Panc1 (cell line): ENCODE data around the gene CCDC54. TPM values are rescaled to one million over a fixed set of nuclear protein-coding genes. Genes with fewer than 3 reads are reported as not detected.

ENCODE experiments used
- ATAC-seq: fragments of 200-7000 bp; cut with Tn5 transposase; 2 replicates; pipeline ENCODE4 v1.9.1; 2020; ENCODE audit warnings: mild to moderate bottlenecking, moderate library complexity
- BruUV-seq: library from RNA; stranded (reverse); fragments of 400-500 nt; replicated peaks from 2 replicates; lab custom pipeline; 2021; lab: Mats Ljungman, UMichigan
- CTCF ChIA-PET: fragments of 300-600 bp; sonication (Branson Sonifier 250); formaldehyde crosslinking; loops from one replicate; lab custom pipeline; 2022; ENCODE audit warnings: antibody characterized with exemption; lab: Charles Lee
- POLR2A ChIA-PET: fragments of 300-600 bp; sonication (Branson Sonifier 250); formaldehyde crosslinking; loops from one replicate; lab custom pipeline; 2022; ENCODE audit warnings: antibody characterized with exemption; lab: Charles Lee
- DNase-seq: peaks from one replicate; pipeline ENCODE4 v3.0.0-alpha.2; 2010; ENCODE audit warnings: low read depth, low spot score
- H3K27ac ChIP-seq: 2 replicates; pipeline ENCODE4 v1.5.1; 2011; ENCODE audit warnings: mild to moderate bottlenecking, low read length, inconsistent platforms
- H3K27me3 ChIP-seq: fragments of 200-500 bp; sonication (Bioruptor generic); 2 replicates; pipeline ENCODE4 v1.6.0; 2014; ENCODE audit warnings: low read length, inconsistent platforms; ENCODE audit not compliant: control insufficient read depth, insufficient read depth
- H3K36me3 ChIP-seq: fragments of 200-500 bp; sonication (Bioruptor generic); 2 replicates; pipeline ENCODE4 v1.5.1; 2014; ENCODE audit warnings: inconsistent platforms, mild to moderate bottlenecking, low read length, moderate library complexity; ENCODE audit not compliant: control insufficient read depth, insufficient read depth
- H3K4me1 ChIP-seq: 2 replicates; pipeline ENCODE4 v1.5.1; 2011; ENCODE audit warnings: inconsistent platforms, mild to moderate bottlenecking, low read length, moderate library complexity; ENCODE audit not compliant: control insufficient read depth, insufficient read depth
- H3K4me3 ChIP-seq, 2 experiments: 2 replicates each; pipeline ENCODE4 v1.5.1; 2011 to 2012; ENCODE audit warnings: low read depth in 2 of 2, low read length in 2 of 2, mild to moderate bottlenecking in 2 of 2, inconsistent platforms in 1 of 2, moderate library complexity in 1 of 2
- H3K9me3 ChIP-seq: fragments of 200-500 bp; sonication (Bioruptor generic); 2 replicates; pipeline ENCODE4 v1.5.1; 2014; ENCODE audit warnings: low read depth, mild to moderate bottlenecking, inconsistent platforms, low read length, moderate library complexity; ENCODE audit not compliant: control insufficient read depth, insufficient read depth
- POLR2AphosphoS5 ChIP-seq: IDR thresholded peaks from 2 replicates; pipeline ENCODE4 v1.6.1; 2012; ENCODE audit warnings: mild to moderate bottlenecking, low read depth, low read length, moderate library complexity
- SIN3A ChIP-seq: IDR thresholded peaks from 2 replicates; pipeline ENCODE4 v1.6.1; 2012; ENCODE audit warnings: low read depth, mild to moderate bottlenecking, low read length, moderate library complexity, borderline replicate concordance; ENCODE audit not compliant: insufficient read depth
- TCF7L2 ChIP-seq: IDR thresholded peaks from 2 replicates; pipeline ENCODE4 v1.6.1; 2011; ENCODE audit warnings: mild to moderate bottlenecking, low read depth, low read length, inconsistent platforms
- in situ Hi-C: cut with HindIII; loops from 2 replicates; pipeline ENCODE4 v1.10.0; 2016; ENCODE audit warnings: low sequenced_read_pairs, low pct_unique_long_range_greater_than_20kb
- intact Hi-C: fragments of 100-400 bp; cut with micrococcal nuclease; formaldehyde crosslinking; loops from one replicate; pipeline ENCODE4 v1.10.0; 2022; ENCODE audit not compliant: unreplicated experiment
- total RNA-seq: library from RNA; stranded (reverse); gene quantifications from one replicate; pipeline ENCODE4 v1.2.1, GENCODE V29; 2021; ENCODE audit not compliant: unreplicated experiment
- TF ChIP-seq, protein P1 (sequence below): fragments of 450-650 bp; IDR thresholded peaks from 2 replicates; pipeline ENCODE4 v1.5.1; 2017; ENCODE audit warnings: mild to moderate bottlenecking
- TF ChIP-seq, protein P2 (sequence below), 2 experiments: IDR thresholded peaks; 2 replicates each; pipeline ENCODE4 v1.6.1; 2011 to 2012; ENCODE audit warnings: low read depth in 2 of 2, control low read depth in 1 of 2, low read length in 1 of 2, mild to moderate bottlenecking in 1 of 2, moderate library complexity in 1 of 2; ENCODE audit not compliant: insufficient read depth in 1 of 2

Gene CCDC54
- total RNA-seq, 1 experiment from 2014 or later: not detected

GRCh38 chr3:107382631-107383030 is 5.4 kb downstream of the CCDC54 start:
- TF ChIP-seq, protein P1, sequence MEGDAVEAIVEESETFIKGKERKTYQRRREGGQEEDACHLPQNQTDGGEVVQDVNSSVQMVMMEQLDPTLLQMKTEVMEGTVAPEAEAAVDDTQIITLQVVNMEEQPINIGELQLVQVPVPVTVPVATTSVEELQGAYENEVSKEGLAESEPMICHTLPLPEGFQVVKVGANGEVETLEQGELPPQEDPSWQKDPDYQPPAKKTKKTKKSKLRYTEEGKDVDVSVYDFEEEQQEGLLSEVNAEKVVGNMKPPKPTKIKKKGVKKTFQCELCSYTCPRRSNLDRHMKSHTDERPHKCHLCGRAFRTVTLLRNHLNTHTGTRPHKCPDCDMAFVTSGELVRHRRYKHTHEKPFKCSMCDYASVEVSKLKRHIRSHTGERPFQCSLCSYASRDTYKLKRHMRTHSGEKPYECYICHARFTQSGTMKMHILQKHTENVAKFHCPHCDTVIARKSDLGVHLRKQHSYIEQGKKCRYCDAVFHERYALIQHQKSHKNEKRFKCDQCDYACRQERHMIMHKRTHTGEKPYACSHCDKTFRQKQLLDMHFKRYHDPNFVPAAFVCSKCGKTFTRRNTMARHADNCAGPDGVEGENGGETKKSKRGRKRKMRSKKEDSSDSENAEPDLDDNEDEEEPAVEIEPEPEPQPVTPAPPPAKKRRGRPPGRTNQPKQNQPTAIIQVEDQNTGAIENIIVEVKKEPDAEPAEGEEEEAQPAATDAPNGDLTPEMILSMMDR: no peak
- no peak for TF ChIP-seq TCF7L2
- TF ChIP-seq POLR2AphosphoS5: no peak
- TF ChIP-seq SIN3A: no peak
- TF ChIP-seq, protein P2, sequence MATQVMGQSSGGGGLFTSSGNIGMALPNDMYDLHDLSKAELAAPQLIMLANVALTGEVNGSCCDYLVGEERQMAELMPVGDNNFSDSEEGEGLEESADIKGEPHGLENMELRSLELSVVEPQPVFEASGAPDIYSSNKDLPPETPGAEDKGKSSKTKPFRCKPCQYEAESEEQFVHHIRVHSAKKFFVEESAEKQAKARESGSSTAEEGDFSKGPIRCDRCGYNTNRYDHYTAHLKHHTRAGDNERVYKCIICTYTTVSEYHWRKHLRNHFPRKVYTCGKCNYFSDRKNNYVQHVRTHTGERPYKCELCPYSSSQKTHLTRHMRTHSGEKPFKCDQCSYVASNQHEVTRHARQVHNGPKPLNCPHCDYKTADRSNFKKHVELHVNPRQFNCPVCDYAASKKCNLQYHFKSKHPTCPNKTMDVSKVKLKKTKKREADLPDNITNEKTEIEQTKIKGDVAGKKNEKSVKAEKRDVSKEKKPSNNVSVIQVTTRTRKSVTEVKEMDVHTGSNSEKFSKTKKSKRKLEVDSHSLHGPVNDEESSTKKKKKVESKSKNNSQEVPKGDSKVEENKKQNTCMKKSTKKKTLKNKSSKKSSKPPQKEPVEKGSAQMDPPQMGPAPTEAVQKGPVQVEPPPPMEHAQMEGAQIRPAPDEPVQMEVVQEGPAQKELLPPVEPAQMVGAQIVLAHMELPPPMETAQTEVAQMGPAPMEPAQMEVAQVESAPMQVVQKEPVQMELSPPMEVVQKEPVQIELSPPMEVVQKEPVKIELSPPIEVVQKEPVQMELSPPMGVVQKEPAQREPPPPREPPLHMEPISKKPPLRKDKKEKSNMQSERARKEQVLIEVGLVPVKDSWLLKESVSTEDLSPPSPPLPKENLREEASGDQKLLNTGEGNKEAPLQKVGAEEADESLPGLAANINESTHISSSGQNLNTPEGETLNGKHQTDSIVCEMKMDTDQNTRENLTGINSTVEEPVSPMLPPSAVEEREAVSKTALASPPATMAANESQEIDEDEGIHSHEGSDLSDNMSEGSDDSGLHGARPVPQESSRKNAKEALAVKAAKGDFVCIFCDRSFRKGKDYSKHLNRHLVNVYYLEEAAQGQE (IDR thresholded peaks at IDR 0.05; ENCODE audit: insufficient read depth in 1 of 2, low read depth in 2 of 2, low read length in 1 of 2): no peak
- no TSS peak for BruUV-seq
- Histone ChIP-seq H3K4me1 (no peaks in the 10 kb centered on the region), H3K27ac (no peak overlapping the region), H3K4me3 (no peak overlapping the region), H3K36me3 (no peaks in the 10 kb centered on the region), H3K9me3 (no peaks in the 10 kb centered on the region), H3K27me3 (peaks cover 3% of the 10 kb centered on the region; the same call in 1 of the 2 replicates)
- in situ Hi-C loops: no loop called here
- ChIA-PET CTCF (no interaction called here), POLR2A (no interaction called here)
- intact Hi-C loops: no loop called here
- no peak for ATAC-seq
- no peak for DNase-seq

- in situ Hi-C loops (no loop called here), intact Hi-C loops (no loop called here)
- TF ChIP-seq, protein P1: no peak
- TF ChIP-seq TCF7L2 (no peak), SIN3A (no peak)
- Histone ChIP-seq H3K27ac (no peak overlapping the region), H3K36me3 (no peaks in the 10 kb centered on the region), H3K4me3 (no peak overlapping the region), H3K4me1 (no peaks in the 10 kb centered on the region), H3K9me3 (no peaks in the 10 kb centered on the region), H3K27me3 (peaks cover 3% of the 10 kb centered on the region; the same call in 1 of the 2 replicates)
- ChIA-PET CTCF (no interaction called here), POLR2A (no interaction called here)
- no peak for DNase-seq
- no peak for ATAC-seq
- BruUV-seq: no TSS peak
Measured at GRCh38 chr3:107384428-107384827, 7.2 kb downstream of the CCDC54 start.
